Esophagus muscularis mucosa (tissue), 4 donors: ENCODE measurements around the gene BST1. TPM values are rescaled to one million over a fixed set of nuclear protein-coding genes. Genes with fewer than 3 reads are reported as not detected.

Source experiments
- DNase-seq: peaks from one replicate; pipeline ENCODE4 v3.0.0-alpha.2; 2017; ENCODE audit errors: extremely low spot score
- H3K27ac ChIP-seq, 4 donors: fragments of 200-600 bp; sonication (generic); replicated peaks in 1 of 4; 1 replicate in 3 of 4; 2 replicates in 1 of 4; pipeline ENCODE4 v1.5.1; 2016 to 2019; ENCODE audit warnings: mild to moderate bottlenecking in 1 of 4
- H3K27me3 ChIP-seq, 4 donors: fragments of 200-600 bp; sonication (generic); one replicate each; pipeline versions ENCODE4 v1.5.1 to v1.6.0; 2016 to 2019
- H3K36me3 ChIP-seq, 4 donors: fragments of 200-600 bp; sonication (generic); one replicate each; pipeline ENCODE4 v1.5.1; 2016 to 2019
- H3K4me1 ChIP-seq, 4 donors: fragments of 200-600 bp; sonication (generic); one replicate each; pipeline ENCODE4 v1.5.1; 2016 to 2019
- H3K4me3 ChIP-seq, 4 donors: fragments of 200-600 bp; sonication (generic); 1 replicate in 2 of 4; 2 replicates in 2 of 4; pipeline ENCODE4 v1.5.1; 2016 to 2019; ENCODE audit warnings: mild to moderate bottlenecking in 4 of 4, moderate library complexity in 1 of 4
- H3K9me3 ChIP-seq, 4 donors: fragments of 200-600 bp; sonication (generic); 1 replicate in 3 of 4; 2 replicates in 1 of 4; pipeline ENCODE4 v1.5.1; 2016 to 2019
- EP300 ChIP-seq: sonication (generic); formaldehyde crosslinking; IDR thresholded peaks from one replicate; pipeline ENCODE4 v1.6.1; 2017; ENCODE audit warnings: antibody characterized with exemption
- POLR2A ChIP-seq: fragments of 450-650 bp; IDR thresholded peaks from one replicate; pipeline ENCODE4 v1.6.1; 2017; ENCODE audit warnings: antibody characterized with exemption, moderate library complexity, mild to moderate bottlenecking, low read depth
- POLR2AphosphoS5 ChIP-seq, 2 donors: sonication (generic); formaldehyde crosslinking; IDR thresholded peaks; one replicate each; pipeline ENCODE4 v1.6.1; 2017; ENCODE audit warnings: antibody characterized with exemption in 2 of 2
- WGBS: methylation state at CpG from one replicate; pipeline ENCODE4 v1.1.5; 2018; 5-methylcytosine and 5-hydroxymethylcytosine counted together
- intact Hi-C: fragments of 100-400 bp; cut with DNase I; formaldehyde crosslinking; loops from one replicate; pipeline ENCODE4 v1.15.1; 2023
- total RNA-seq, 4 donors: library from RNA; depleted of rRNA; stranded (reverse); fragments of >200 nt; gene quantifications; one replicate each; pipeline versions ENCODE4 v1.1.0 to v1.2.1, GENCODE V29; 2016
- TF ChIP-seq, protein P1 (sequence below), 3 experiments: fragments of 200-600 bp in 2 of 3; fragments of 450-650 bp in 1 of 3; sonication (generic) in 2 of 3; IDR thresholded peaks; one replicate each; pipeline ENCODE4 v1.5.1; 2017 to 2019; ENCODE audit warnings: antibody characterized with exemption in 3 of 3, mild to moderate bottlenecking in 2 of 3, moderate library complexity in 1 of 3

BST1 gene
- total RNA-seq, 4 donors from 2014 or later, result 2.5 to 6.0 (median 4.3) TPM

DNA sequence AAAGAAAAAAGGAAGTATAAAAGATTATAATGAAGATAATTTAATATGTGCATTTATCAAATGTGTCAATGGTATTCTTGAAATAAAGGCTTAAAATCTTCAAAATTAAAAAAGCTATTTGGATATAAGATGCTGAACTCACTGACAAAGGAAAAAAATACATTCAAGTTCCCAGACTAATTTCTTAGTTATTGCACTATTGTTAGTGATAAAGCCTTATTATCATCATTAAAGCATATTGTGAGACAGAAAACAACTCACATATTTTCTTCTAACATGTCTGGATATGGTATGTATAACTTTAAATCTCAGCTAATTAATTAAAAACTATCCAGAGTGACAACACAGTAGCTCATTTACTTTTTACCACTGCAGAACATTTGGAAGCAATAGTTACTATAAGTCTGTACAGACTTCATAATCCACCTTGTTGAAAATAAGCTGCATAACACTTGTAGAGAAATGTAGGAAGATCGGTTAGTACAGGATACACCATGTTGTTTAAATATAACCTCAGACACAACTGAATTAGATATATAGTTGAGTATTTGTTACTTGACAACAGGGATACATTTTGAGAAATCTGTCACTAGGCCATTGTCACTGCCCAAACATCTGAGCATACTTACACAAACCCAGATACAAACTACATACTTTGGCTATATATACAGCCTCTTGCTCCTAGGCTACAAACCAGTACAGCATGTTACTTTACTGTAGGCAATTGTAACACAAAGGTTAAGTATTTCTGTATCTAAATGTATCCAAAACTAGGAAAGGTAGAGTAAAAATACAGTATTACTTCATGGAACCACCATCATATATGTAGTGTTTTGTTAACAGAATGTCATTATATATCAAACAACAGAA, 34.1 kb upstream of the BST1 start:
- H3K9me3 ChIP-seq, result no peaks in the 10 kb centered on the region
- no peak overlapping the region for H3K4me3 ChIP-seq
- no peak for TF ChIP-seq POLR2A
- TF ChIP-seq EP300, result no peak
- TF ChIP-seq, protein P1, sequence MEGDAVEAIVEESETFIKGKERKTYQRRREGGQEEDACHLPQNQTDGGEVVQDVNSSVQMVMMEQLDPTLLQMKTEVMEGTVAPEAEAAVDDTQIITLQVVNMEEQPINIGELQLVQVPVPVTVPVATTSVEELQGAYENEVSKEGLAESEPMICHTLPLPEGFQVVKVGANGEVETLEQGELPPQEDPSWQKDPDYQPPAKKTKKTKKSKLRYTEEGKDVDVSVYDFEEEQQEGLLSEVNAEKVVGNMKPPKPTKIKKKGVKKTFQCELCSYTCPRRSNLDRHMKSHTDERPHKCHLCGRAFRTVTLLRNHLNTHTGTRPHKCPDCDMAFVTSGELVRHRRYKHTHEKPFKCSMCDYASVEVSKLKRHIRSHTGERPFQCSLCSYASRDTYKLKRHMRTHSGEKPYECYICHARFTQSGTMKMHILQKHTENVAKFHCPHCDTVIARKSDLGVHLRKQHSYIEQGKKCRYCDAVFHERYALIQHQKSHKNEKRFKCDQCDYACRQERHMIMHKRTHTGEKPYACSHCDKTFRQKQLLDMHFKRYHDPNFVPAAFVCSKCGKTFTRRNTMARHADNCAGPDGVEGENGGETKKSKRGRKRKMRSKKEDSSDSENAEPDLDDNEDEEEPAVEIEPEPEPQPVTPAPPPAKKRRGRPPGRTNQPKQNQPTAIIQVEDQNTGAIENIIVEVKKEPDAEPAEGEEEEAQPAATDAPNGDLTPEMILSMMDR (IDR thresholded peaks at IDR 0.05), result no peak
- TF ChIP-seq POLR2AphosphoS5 (IDR thresholded peaks at IDR 0.05), result no peak
- intact Hi-C loops, result no loop called here
- H3K27ac ChIP-seq, result no peak overlapping the region
- WGBS, result 63% methylated on average over 1 of the region's 1 CpG
- no peaks in the 10 kb centered on the region for H3K36me3 ChIP-seq
- no peak for DNase-seq
- no peaks in the 10 kb centered on the region for H3K27me3 ChIP-seq
- peaks cover 0 to 14% (median 3%) of the 10 kb centered on the region in 4 donors for H3K4me1 ChIP-seq

DNA sequence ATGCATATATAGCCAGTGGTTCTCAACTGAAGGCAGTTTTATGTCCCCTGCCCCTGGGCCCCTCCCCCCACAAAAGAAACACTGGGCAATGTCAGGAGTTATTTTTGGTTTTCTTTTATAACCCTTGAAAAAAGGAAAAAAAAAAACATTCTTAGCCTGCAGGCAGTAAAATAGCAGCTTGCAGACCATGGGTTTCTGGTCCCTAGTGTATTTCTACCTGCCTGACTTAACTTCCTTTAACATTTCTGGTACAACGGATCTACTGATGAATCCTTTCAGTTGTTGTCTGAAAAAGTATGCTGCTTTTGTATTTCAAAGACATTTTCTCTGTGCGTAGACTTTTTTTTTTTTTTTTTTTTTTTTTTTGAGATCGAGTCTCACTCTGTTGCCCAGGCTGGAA, 32.3 kb upstream of the BST1 start:
- Histone ChIP-seq H3K4me1 (peaks cover 0 to 9% (median 3%) of the 10 kb centered on the region in 4 donors), H3K27ac (no peak overlapping the region), H3K36me3 (no peaks in the 10 kb centered on the region), H3K4me3 (no peak overlapping the region), H3K9me3 (no peaks in the 10 kb centered on the region), H3K27me3 (no peaks in the 10 kb centered on the region)
- intact Hi-C loops, result no loop called here
- 91% methylated on average over 3 of the region's 3 CpGs for WGBS
- TF ChIP-seq, protein P1 (IDR thresholded peaks at IDR 0.05), result no peak
- no peak for TF ChIP-seq POLR2AphosphoS5 (IDR thresholded peaks at IDR 0.05)
- no peak for TF ChIP-seq POLR2A
- no peak for TF ChIP-seq EP300
- DNase-seq, result no peak

DNA sequence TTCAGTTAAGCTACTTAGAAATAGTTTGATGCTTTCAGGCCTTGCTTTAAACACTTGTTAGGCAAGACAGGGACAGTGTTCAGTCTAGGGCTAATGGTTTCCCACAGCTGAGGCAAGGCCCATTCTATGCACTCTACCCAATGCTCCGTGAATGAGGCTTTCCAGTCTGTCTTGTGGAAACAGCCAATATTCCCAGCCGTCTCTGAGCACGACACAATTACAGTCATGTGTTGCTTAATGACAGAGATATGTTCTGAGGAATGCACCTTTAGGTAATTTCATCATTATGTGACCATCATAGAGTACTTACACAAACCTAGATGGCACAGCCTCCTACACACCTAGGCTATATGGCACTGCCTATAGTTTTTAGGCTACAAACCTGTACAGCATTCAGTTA, 30.8 kb upstream of the BST1 start:
- Histone ChIP-seq H3K4me1 (peaks cover 0 to under 1% (median 0%) of the 10 kb centered on the region in 4 donors), H3K36me3 (no peaks in the 10 kb centered on the region), H3K4me3 (no peak overlapping the region), H3K27me3 (no peaks in the 10 kb centered on the region), H3K9me3 (no peaks in the 10 kb centered on the region), H3K27ac (no peak overlapping the region)
- intact Hi-C loops, result no loop called here
- DNase-seq, result no peak
- 96% methylated on average over 3 of the region's 3 CpGs for WGBS
- no peak for TF ChIP-seq POLR2A

DNA sequence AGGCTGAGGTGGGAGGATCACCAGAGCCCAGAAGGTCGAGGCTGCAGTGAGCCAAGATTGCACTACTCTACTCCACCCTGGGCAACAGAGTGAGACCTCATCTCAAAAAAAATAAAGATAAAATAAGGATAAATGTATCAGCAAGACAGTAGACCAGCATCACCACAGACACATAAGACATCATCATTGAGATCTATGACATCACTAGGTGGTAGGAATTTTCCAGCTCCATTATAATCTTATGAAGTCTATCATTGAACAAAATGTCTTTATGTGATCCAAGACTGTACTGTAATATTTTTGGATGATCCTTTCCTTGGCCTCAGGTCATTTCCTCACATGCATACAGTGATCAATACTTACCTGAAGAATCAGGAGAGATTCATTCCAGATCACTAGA, 29.5 kb upstream of the BST1 start:
- TF ChIP-seq POLR2A (no peak), POLR2AphosphoS5 (IDR thresholded peaks at IDR 0.05) (no peak), EP300 (no peak)
- TF ChIP-seq, protein P1 (IDR thresholded peaks at IDR 0.05), result no peak
- no peaks in the 10 kb centered on the region for H3K4me1 ChIP-seq
- DNase-seq, result no peak
- H3K9me3 ChIP-seq, result no peaks in the 10 kb centered on the region
- no peaks in the 10 kb centered on the region for H3K27me3 ChIP-seq
- no peak overlapping the region for H3K4me3 ChIP-seq
- intact Hi-C loops, result no loop called here
- H3K27ac ChIP-seq, result no peak overlapping the region
- no peaks in the 10 kb centered on the region for H3K36me3 ChIP-seq
- 100% methylated on average over 1 of the region's 1 CpG for WGBS

DNA sequence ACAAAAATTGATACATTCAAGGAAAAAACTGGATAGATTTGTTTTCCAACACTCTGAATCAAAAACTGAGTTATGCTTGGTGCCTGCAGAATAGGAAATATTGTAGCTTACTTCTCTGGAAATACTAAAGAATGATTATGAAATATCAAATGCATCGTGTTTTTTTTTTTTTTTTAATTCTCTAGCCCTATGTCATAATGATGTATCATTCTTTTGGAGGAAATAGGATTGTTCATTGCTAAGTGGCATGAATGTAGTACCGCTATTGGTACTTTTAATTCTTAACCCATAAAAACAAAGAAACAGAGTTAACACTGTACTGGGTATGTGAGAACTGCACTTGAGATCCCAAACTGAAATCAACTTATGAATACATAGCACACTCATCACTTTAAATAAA, 28.8 kb upstream of the BST1 start:
- Histone ChIP-seq H3K27me3 (no peaks in the 10 kb centered on the region), H3K4me3 (no peak overlapping the region), H3K36me3 (no peaks in the 10 kb centered on the region), H3K27ac (no peak overlapping the region), H3K4me1 (no peaks in the 10 kb centered on the region), H3K9me3 (no peaks in the 10 kb centered on the region)
- no peak for DNase-seq
- WGBS, result 82% methylated on average over 2 of the region's 2 CpGs
- intact Hi-C loops, result no loop called here
- TF ChIP-seq POLR2AphosphoS5 (IDR thresholded peaks at IDR 0.05) (no peak), EP300 (no peak), POLR2A (no peak)
